CD8-positive, alpha-beta memory T cell (primary cell): Measurements from ENCODE around the gene ASTN2. TPM values are rescaled to one million over a fixed set of nuclear protein-coding genes. Genes with fewer than 3 reads are reported as not detected.

Source experiments
- CTCF ChIA-PET: fragments of 350-600 bp; sonication (Branson Sonifier 250); formaldehyde crosslinking; loops from one replicate; lab custom pipeline; 2021; ENCODE audit warnings: antibody characterized with exemption; lab: Charles Lee
- POLR2A ChIA-PET: fragments of 350-600 bp; sonication (Branson Sonifier 250); formaldehyde crosslinking; loops from one replicate; lab custom pipeline; 2021; ENCODE audit warnings: antibody characterized with exemption; lab: Charles Lee
- DNase-seq, 5 donors: peaks; one replicate each; pipeline versions ENCODE4 v3.0.0 to v3.0.0-alpha.2; 2020 to 2022; ENCODE audit warnings: mixed read lengths in 1 of 5
- H3K27ac ChIP-seq: one replicate; pipeline ENCODE4 v1.7.0; 2013; ENCODE audit warnings: low read depth, mild to moderate bottlenecking, low read length, moderate library complexity
- H3K27me3 ChIP-seq: 2 replicates; pipeline ENCODE4 v1.7.0; 2013; ENCODE audit warnings: low read length, mild to moderate bottlenecking; ENCODE audit not compliant: insufficient read depth, poor library complexity, severe bottlenecking
- H3K36me3 ChIP-seq: 2 replicates; pipeline ENCODE4 v1.7.0; 2013; ENCODE audit warnings: mild to moderate bottlenecking, low read length, moderate library complexity; ENCODE audit not compliant: insufficient read depth
- H3K4me1 ChIP-seq: 2 replicates; pipeline ENCODE4 v1.7.0; 2013; ENCODE audit warnings: mild to moderate bottlenecking, low read length, moderate library complexity; ENCODE audit not compliant: insufficient read depth
- H3K4me3 ChIP-seq: 2 replicates; pipeline ENCODE4 v1.7.0; 2013; ENCODE audit warnings: mild to moderate bottlenecking, low read length
- H3K9me3 ChIP-seq: 2 replicates; pipeline ENCODE4 v1.7.0; 2013; ENCODE audit warnings: mild to moderate bottlenecking, low read length
- H3K27ac Mint-ChIP-seq, 8 donors: one replicate each; pipeline ENCODE4 v1.8.0; 2020 to 2021; ENCODE audit warnings: mixed read lengths in 8 of 8, mild to moderate bottlenecking in 6 of 8, inconsistent platforms in 3 of 8, moderate library complexity in 3 of 8
- H3K27me3 Mint-ChIP-seq, 2 donors: one replicate each; pipeline ENCODE4 v1.8.0; 2020 to 2021; ENCODE audit warnings: mixed read lengths in 2 of 2, mild to moderate bottlenecking in 1 of 2, moderate library complexity in 1 of 2
- H3K36me3 Mint-ChIP-seq, 3 donors: one replicate each; pipeline ENCODE4 v1.8.0; 2020 to 2021; ENCODE audit warnings: mixed read lengths in 3 of 3, inconsistent platforms in 1 of 3, mild to moderate bottlenecking in 1 of 3
- H3K4me1 Mint-ChIP-seq, 3 donors: one replicate each; pipeline ENCODE4 v1.8.0; 2020 to 2021; ENCODE audit warnings: mixed read lengths in 3 of 3, inconsistent platforms in 1 of 3, mild to moderate bottlenecking in 1 of 3
- H3K4me3 Mint-ChIP-seq, 7 donors: one replicate each; pipeline ENCODE4 v1.8.0; 2020 to 2021; ENCODE audit warnings: mixed read lengths in 7 of 7, mild to moderate bottlenecking in 6 of 7, moderate library complexity in 4 of 7, inconsistent platforms in 2 of 7
- H3K9me3 Mint-ChIP-seq, 5 donors: one replicate each; pipeline ENCODE4 v1.8.0; 2020 to 2022; ENCODE audit warnings: mixed read lengths in 5 of 5, mild to moderate bottlenecking in 3 of 5, moderate library complexity in 2 of 5, inconsistent platforms in 1 of 5
- polyA plus RNA-seq: library from polyadenylated mRNA; unstranded; fragments of 300-500 nt; fragmentation: Illumina TruSeq; gene quantifications from one replicate; pipeline ENCODE4 v1.2.3, GENCODE V29; 2021
- total RNA-seq, 2 experiments: library from RNA; stranded (reverse); gene quantifications; one replicate each; pipeline ENCODE4 v1.2.3, GENCODE V29; 2021

Gene ASTN2
- total and polyA plus RNA-seq, 3 experiments from 2014 or later, result 4.1 to 4.8 (median 4.2) TPM

DNA sequence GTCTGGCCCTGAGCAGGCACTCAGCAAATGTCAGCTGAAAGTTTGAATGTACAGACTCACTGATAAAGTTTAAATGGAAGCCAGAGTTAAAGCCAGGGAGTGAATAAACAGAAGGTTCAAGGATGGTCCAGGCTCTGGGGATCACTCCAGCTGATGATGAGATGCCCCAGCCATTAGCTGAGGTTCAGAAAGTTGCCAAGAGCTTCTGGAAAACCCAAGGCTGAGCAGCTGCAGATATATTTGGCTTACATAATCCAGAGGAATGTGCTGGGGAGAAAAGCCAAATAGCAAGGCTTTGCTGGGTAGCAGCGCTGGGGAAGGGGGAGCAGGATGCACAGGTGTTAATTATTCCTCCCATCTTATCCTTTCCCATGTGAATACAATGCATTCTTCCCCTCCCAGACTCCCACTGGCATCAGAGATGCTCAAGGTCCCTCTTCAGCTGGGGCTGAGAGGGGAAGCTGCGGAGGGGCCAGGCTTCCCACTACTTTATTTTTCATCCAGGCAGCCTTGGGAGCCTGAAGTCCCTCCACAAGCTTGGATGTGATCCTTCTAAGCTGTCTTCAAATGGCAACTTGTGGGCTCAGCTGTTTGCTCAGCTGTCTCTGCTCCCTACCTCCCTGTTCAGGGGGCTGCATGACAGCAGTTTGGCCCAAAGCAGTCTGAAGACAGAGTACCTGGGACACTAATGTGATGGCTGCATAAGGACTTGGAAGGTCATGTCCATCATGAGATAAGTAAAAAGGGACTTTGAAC lies 386.6 kb downstream of the ASTN2 start:
- DNase-seq, result no peak
- Histone ChIP-seq H3K27me3 (no peaks in the 10 kb centered on the region), H3K27ac (no peak overlapping the region), H3K9me3 (no peaks in the 10 kb centered on the region), H3K4me3 (no peak overlapping the region), H3K36me3 (no peaks in the 10 kb centered on the region), H3K4me1 (no peaks in the 10 kb centered on the region)
- Mint-ChIP-seq H3K36me3 (no peaks in the 10 kb centered on the region), H3K27ac (no peak overlapping the region), H3K4me1 (no peaks in the 10 kb centered on the region), H3K9me3 (peaks cover 0 to 9% (median 4%) of the 10 kb centered on the region in 5 donors), H3K27me3 (no peaks in the 10 kb centered on the region), H3K4me3 (no peak overlapping the region)
- CTCF ChIA-PET, result no interaction called here
- POLR2A ChIA-PET, result no interaction called here

DNA sequence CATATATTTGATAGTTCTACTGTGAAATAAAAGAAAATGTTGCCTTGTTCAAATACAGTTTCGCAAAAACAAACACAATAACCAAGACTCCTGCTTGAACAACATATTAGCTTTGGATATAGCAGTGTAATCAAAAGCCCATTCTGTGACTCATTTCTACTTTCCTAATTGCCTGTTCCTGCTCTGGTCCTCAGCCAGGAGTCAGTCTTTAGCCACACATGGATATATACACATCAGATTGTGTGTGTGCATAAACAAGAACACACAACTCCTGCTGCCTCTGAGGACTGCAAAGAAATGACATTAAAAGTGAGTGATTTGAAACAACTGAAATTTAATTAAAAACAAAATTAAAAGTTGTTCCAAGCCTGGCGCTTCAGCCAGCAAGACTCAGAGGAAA lies 393.0 kb downstream of the ASTN2 start:
- no peaks in the 10 kb centered on the region for H3K9me3 ChIP-seq
- peaks cover 0 to 8% (median 4%) of the 10 kb centered on the region in 5 donors for H3K9me3 Mint-ChIP-seq
- no peaks in the 10 kb centered on the region for H3K36me3 Mint-ChIP-seq
- H3K4me1 ChIP-seq, result no peaks in the 10 kb centered on the region
- H3K27me3 Mint-ChIP-seq, result no peaks in the 10 kb centered on the region
- no peaks in the 10 kb centered on the region for H3K4me1 Mint-ChIP-seq
- no peak overlapping the region for H3K4me3 Mint-ChIP-seq
- no peaks in the 10 kb centered on the region for H3K36me3 ChIP-seq
- H3K27ac Mint-ChIP-seq, result no peak overlapping the region
- H3K27me3 ChIP-seq, result no peaks in the 10 kb centered on the region
- no peak overlapping the region for H3K4me3 ChIP-seq
- no peak overlapping the region for H3K27ac ChIP-seq
- DNase-seq, result no peak
- CTCF ChIA-PET, result interaction anchor here (0.9 kb wide), 1 partner anchor 33 kb away, joined by 3 read pairs; no protein-coding TSS in a partner anchor
- POLR2A ChIA-PET, result no interaction called here

DNA sequence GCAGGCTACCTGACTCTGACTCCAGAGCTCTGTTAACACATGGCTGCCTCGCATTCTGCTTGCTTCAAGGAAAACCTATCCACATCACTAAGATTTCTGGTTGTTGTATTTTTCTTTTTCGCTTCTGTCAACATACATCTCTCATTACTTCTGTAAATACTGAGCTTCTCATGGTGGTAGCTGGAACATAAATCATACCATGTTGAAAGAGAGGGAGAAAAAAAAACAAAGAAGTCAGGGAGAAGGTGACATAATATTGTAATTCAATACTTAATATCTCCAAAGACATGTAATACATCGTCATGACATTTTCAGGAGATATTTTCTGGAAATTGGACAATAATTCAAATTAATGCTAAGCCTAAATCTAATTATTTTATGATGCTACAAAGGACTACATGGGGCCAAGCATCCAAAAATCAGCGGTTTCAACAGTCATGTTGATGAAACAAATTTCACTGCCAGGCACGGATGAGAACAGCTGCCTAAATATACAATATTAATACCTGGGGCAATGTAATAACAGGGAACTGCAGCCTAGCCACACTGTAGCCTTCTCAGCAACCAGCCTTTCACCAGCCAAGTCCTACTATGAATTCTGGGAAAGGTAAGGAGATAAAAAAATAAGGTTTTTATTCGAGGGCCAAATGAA lies 395.8 kb downstream of the ASTN2 start:
- POLR2A ChIA-PET, result no interaction called here

DNA sequence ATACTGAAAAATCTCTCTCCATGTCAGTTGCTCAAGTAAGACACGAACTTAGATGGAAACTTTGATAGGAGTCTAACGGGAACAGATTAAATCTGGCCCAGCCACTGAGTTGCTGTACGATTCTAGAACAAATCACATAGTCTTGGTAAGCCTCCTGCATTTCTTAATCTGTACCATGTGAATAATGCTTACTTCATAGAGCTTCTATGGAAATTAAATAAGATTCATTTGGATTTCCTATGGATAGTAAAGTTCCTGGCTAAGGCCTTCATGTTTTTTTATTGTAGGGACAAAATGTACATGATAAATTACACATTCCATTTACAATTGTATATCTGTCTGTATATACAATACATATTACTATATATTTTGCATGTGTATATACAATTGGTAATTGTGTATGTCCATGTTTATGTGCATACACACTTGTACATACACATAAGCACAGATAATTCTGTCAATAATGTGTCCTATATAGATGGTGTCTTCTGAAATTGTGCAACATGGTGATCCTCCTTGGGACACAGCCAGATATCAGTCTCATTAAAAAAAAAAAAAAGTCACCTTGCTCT lies 397.4 kb downstream of the ASTN2 start:
- no peak overlapping the region for H3K4me3 ChIP-seq
- H3K27ac Mint-ChIP-seq, result no peak overlapping the region
- no peaks in the 10 kb centered on the region for H3K27me3 ChIP-seq
- H3K4me1 ChIP-seq, result no peaks in the 10 kb centered on the region
- H3K4me1 Mint-ChIP-seq, result no peaks in the 10 kb centered on the region
- DNase-seq, result no peak
- H3K9me3 Mint-ChIP-seq, result peaks cover 0 to 8% (median 0%) of the 10 kb centered on the region in 5 donors
- POLR2A ChIA-PET, result no interaction called here
- no peak overlapping the region for H3K4me3 Mint-ChIP-seq
- no peaks in the 10 kb centered on the region for H3K36me3 Mint-ChIP-seq
- no peaks in the 10 kb centered on the region for H3K9me3 ChIP-seq
- CTCF ChIA-PET, result no interaction called here
- H3K27ac ChIP-seq, result no peak overlapping the region
- no peaks in the 10 kb centered on the region for H3K27me3 Mint-ChIP-seq
- H3K36me3 ChIP-seq, result no peaks in the 10 kb centered on the region

More for the DNA sequence above, 395.8 kb downstream of the ASTN2 start:
- Mint-ChIP-seq H3K27ac (no peak overlapping the region), H3K27me3 (no peaks in the 10 kb centered on the region), H3K4me1 (no peaks in the 10 kb centered on the region), H3K36me3 (no peaks in the 10 kb centered on the region), H3K4me3 (no peak overlapping the region), H3K9me3 (peaks cover 0 to 8% (median 0%) of the 10 kb centered on the region in 5 donors)
- Histone ChIP-seq H3K4me3 (no peak overlapping the region), H3K27me3 (no peaks in the 10 kb centered on the region), H3K27ac (no peak overlapping the region), H3K4me1 (no peaks in the 10 kb centered on the region), H3K9me3 (no peaks in the 10 kb centered on the region), H3K36me3 (no peaks in the 10 kb centered on the region)
- CTCF ChIA-PET, result no interaction called here
- DNase-seq, result no peak

DNA sequence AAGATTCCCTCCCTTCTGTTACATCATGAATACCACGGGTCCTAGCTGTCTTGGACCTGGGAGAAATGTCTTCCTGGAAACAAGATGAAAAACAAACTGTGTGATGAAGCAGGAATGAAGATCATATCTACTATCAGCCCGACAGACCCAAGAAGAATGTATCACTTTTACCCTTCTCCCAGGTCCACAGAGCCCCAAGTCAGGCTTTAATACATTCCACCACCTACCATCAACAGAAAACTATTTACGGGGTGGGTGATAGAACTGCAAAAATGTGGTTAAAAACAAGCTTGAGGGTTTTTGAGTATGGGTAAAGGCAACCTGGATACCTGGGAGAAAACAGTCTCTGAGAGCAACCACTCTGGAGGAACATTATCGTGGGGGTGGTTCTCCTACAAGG lies 400.8 kb downstream of the ASTN2 start:
- H3K4me1 ChIP-seq, result no peaks in the 10 kb centered on the region
- Mint-ChIP-seq H3K4me3 (no peak overlapping the region), H3K4me1 (no peaks in the 10 kb centered on the region), H3K27me3 (no peaks in the 10 kb centered on the region), H3K27ac (no peak overlapping the region), H3K9me3 (peaks cover 0 to 8% (median 0%) of the 10 kb centered on the region in 5 donors), H3K36me3 (no peaks in the 10 kb centered on the region)
- no peak overlapping the region for H3K27ac ChIP-seq
- H3K4me3 ChIP-seq, result no peak overlapping the region
- ChIA-PET CTCF (no interaction called here), POLR2A (no interaction called here)
- H3K9me3 ChIP-seq, result no peaks in the 10 kb centered on the region
- H3K36me3 ChIP-seq, result no peaks in the 10 kb centered on the region
- no peak for DNase-seq
- no peaks in the 10 kb centered on the region for H3K27me3 ChIP-seq

DNA sequence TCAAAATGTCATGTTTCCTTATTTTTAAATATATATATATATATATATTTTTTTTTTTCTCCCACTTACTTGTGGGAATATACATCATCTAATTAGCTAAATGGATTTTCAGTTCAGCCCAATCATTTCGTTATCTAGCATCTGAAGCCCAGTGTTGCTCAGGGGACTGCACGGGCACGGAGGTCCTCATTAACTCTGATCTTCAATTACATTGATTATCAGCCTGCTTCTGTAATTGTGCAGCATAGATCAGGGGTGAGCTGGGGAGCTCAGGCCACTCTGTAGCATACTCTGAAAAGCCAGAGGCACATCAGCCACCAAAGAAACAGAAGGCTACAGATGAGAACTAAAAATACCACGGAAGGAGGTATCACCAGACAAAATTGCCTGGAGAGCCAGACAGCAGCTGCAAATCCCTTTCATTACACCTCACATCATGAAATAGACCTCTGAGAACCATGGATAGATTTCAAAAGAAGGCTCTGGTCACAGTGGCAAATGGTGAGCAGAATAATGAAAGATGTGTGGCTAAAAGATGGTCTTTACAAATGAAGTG lies 401.3 kb downstream of the ASTN2 start:
- ChIA-PET CTCF (no interaction called here), POLR2A (no interaction called here)
- no peaks in the 10 kb centered on the region for H3K9me3 ChIP-seq
- no peak overlapping the region for H3K27ac Mint-ChIP-seq
- DNase-seq, result no peak
- no peaks in the 10 kb centered on the region for H3K27me3 Mint-ChIP-seq
- no peaks in the 10 kb centered on the region for H3K36me3 ChIP-seq
- H3K27me3 ChIP-seq, result no peaks in the 10 kb centered on the region
- peaks cover 0 to 8% (median 0%) of the 10 kb centered on the region in 5 donors for H3K9me3 Mint-ChIP-seq
- no peaks in the 10 kb centered on the region for H3K4me1 ChIP-seq
- H3K36me3 Mint-ChIP-seq, result no peaks in the 10 kb centered on the region
- no peak overlapping the region for H3K4me3 Mint-ChIP-seq
- H3K4me3 ChIP-seq, result no peak overlapping the region
- no peak overlapping the region for H3K27ac ChIP-seq
- no peaks in the 10 kb centered on the region for H3K4me1 Mint-ChIP-seq

DNA sequence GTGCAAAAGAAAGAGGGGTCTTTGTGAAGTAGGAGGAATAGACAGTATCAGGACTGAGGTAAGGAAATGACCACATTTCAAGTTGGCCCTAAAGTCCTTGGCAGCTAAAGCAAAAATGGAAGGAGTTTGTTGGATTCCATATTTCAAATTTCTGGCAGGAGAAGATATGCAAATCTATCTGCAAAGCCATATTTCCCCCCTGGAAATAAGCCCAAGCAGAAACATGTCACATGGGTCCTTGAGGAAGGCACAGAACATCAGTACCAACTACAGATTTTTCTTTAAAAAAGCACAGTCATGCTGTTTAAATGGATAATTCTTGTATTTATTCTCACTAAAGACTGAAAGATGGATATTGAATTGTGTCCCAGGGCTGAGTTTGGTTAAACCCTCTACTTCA lies 404.8 kb downstream of the ASTN2 start:
- H3K36me3 ChIP-seq, result no peaks in the 10 kb centered on the region
- Mint-ChIP-seq H3K36me3 (no peaks in the 10 kb centered on the region), H3K4me1 (no peaks in the 10 kb centered on the region), H3K4me3 (no peak overlapping the region), H3K27ac (no peak overlapping the region), H3K27me3 (no peaks in the 10 kb centered on the region), H3K9me3 (peaks cover 0 to 3% (median 2%) of the 10 kb centered on the region in 5 donors)
- no peak overlapping the region for H3K4me3 ChIP-seq
- no peaks in the 10 kb centered on the region for H3K9me3 ChIP-seq
- no peak overlapping the region for H3K27ac ChIP-seq
- DNase-seq, result no peak
- no peaks in the 10 kb centered on the region for H3K27me3 ChIP-seq
- H3K4me1 ChIP-seq, result no peaks in the 10 kb centered on the region
- ChIA-PET CTCF (no interaction called here), POLR2A (no interaction called here)

DNA sequence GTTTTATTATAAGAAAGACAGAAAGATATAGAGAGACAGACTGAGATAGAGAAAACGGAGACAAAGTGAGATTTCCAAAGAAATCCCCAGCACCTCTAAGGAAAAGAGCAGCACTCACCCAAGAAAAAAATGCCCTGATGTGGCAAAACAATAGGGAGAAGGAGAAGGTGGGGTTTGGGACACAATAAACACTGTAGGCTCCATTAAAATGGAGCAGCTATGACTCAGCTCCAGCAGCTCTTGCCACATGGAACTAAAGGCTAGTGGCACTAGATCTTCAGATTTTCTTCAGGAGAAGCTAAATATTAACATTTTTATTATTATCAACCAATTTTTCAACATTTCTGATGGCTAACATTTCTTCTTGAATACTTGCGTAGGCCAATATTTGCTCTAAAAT lies 406.0 kb downstream of the ASTN2 start:
- POLR2A ChIA-PET, result no interaction called here
- H3K27me3 Mint-ChIP-seq, result no peaks in the 10 kb centered on the region
- H3K36me3 Mint-ChIP-seq, result no peaks in the 10 kb centered on the region
- Histone ChIP-seq H3K36me3 (no peaks in the 10 kb centered on the region), H3K9me3 (no peaks in the 10 kb centered on the region), H3K4me1 (no peaks in the 10 kb centered on the region), H3K27ac (no peak overlapping the region), H3K4me3 (no peak overlapping the region), H3K27me3 (no peaks in the 10 kb centered on the region)
- DNase-seq, result no peak
- no peak overlapping the region for H3K4me3 Mint-ChIP-seq
- H3K9me3 Mint-ChIP-seq, result peaks cover 0 to 3% (median 2%) of the 10 kb centered on the region in 5 donors
- CTCF ChIA-PET, result no interaction called here
- no peak overlapping the region for H3K27ac Mint-ChIP-seq
- no peaks in the 10 kb centered on the region for H3K4me1 Mint-ChIP-seq
